ENCODE results near the gene OCA2. TPM values are rescaled to one million over a fixed set of nuclear protein-coding genes. Genes with fewer than 3 reads are reported as not detected.

The OCA2 gene
- total RNA-seq, 1 experiment from 2014 or later, result 0.13 TPM

DNA sequence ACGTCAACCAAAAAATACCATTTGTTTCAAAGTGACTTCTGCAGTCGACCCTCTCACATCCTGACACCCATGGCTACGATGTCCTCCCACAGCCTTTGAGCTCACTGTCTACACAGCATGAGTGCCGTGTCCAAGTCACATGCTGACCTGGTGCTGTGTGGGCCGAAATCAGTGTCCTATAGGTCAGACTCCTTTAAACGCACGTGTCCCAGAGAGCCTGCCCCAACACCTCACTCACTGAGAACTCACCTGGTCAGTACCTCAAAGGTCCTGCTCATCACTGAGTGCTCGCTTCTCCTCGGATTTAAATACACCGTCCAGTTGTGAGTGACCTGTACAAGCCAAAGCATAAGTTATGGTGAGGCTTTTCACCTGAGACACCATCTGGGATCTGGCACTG is 83.3 kb downstream of the OCA2 start:
- no peak for ATAC-seq
- H3K27me3 ChIP-seq (ENCODE audit: control insufficient read depth, insufficient read depth, low read length), result no peaks in the 10 kb centered on the region
- H3K36me3 ChIP-seq (ENCODE audit: control insufficient read depth, insufficient read depth, low read length), result no peaks in the 10 kb centered on the region
- no TSS peak for BruUV-seq (replicated peaks)
- no peak overlapping the region for H3K27ac ChIP-seq (ENCODE audit: low read length)
- DNase-seq (ENCODE audit: low read depth, low spot score), result no peak
- no peaks in the 10 kb centered on the region for H3K4me1 ChIP-seq (ENCODE audit: control insufficient read depth, insufficient read depth, low read length)
- ChIA-PET CTCF (no interaction called here), POLR2A (no interaction called here)
- H3K4me3 ChIP-seq (ENCODE audit: low read depth in 2 of 2, low read length in 2 of 2), result no peak overlapping the region
- H3K9me3 ChIP-seq (ENCODE audit: control insufficient read depth, insufficient read depth, low read depth, low read length), result no peaks in the 10 kb centered on the region
- TF ChIP-seq TCF7L2 (IDR thresholded peaks at IDR 0.05; ENCODE audit: low read depth, low read length) (no peak), POLR2AphosphoS5 (IDR thresholded peaks at IDR 0.05; ENCODE audit: low read depth, low read length) (no peak), CTCF (IDR thresholded peaks at IDR 0.05) (no peak), SIN3A (IDR thresholded peaks at IDR 0.05; ENCODE audit: borderline replicate concordance, insufficient read depth, low read depth, low read length) (no peak)
- TF ChIP-seq, protein P1, sequence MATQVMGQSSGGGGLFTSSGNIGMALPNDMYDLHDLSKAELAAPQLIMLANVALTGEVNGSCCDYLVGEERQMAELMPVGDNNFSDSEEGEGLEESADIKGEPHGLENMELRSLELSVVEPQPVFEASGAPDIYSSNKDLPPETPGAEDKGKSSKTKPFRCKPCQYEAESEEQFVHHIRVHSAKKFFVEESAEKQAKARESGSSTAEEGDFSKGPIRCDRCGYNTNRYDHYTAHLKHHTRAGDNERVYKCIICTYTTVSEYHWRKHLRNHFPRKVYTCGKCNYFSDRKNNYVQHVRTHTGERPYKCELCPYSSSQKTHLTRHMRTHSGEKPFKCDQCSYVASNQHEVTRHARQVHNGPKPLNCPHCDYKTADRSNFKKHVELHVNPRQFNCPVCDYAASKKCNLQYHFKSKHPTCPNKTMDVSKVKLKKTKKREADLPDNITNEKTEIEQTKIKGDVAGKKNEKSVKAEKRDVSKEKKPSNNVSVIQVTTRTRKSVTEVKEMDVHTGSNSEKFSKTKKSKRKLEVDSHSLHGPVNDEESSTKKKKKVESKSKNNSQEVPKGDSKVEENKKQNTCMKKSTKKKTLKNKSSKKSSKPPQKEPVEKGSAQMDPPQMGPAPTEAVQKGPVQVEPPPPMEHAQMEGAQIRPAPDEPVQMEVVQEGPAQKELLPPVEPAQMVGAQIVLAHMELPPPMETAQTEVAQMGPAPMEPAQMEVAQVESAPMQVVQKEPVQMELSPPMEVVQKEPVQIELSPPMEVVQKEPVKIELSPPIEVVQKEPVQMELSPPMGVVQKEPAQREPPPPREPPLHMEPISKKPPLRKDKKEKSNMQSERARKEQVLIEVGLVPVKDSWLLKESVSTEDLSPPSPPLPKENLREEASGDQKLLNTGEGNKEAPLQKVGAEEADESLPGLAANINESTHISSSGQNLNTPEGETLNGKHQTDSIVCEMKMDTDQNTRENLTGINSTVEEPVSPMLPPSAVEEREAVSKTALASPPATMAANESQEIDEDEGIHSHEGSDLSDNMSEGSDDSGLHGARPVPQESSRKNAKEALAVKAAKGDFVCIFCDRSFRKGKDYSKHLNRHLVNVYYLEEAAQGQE (IDR thresholded peaks at IDR 0.05; ENCODE audit: insufficient read depth in 1 of 2, low read depth in 2 of 2, low read length in 1 of 2), result no peak
- in situ Hi-C loops (cut with HindIII; ENCODE audit: low pct_unique_long_range_greater_than_20kb, low sequenced_read_pairs) (no loop called here), intact Hi-C loops (cut with micrococcal nuclease; ENCODE audit: unreplicated experiment) (no loop called here)

GRCh38 chr15:28014623-28015200 is 84.4 kb downstream of the OCA2 start:
- ATAC-seq, result no peak
- TF ChIP-seq, protein P1 (IDR thresholded peaks at IDR 0.05; ENCODE audit: insufficient read depth in 1 of 2, low read depth in 2 of 2, low read length in 1 of 2), result no peak
- TF ChIP-seq POLR2AphosphoS5 (IDR thresholded peaks at IDR 0.05; ENCODE audit: low read depth, low read length), result no peak
- TF ChIP-seq TCF7L2 (IDR thresholded peaks at IDR 0.05; ENCODE audit: low read depth, low read length), result no peak
- TF ChIP-seq CTCF (IDR thresholded peaks at IDR 0.05), result no peak
- TF ChIP-seq SIN3A (IDR thresholded peaks at IDR 0.05; ENCODE audit: borderline replicate concordance, insufficient read depth, low read depth, low read length), result no peak

More at GRCh38 chr15:28014623-28015200, 84.4 kb downstream of the OCA2 start:
- Histone ChIP-seq H3K27ac (ENCODE audit: low read length) (no peak overlapping the region), H3K27me3 (ENCODE audit: control insufficient read depth, insufficient read depth, low read length) (no peaks in the 10 kb centered on the region), H3K36me3 (ENCODE audit: control insufficient read depth, insufficient read depth, low read length) (no peaks in the 10 kb centered on the region), H3K4me3 (ENCODE audit: low read depth in 2 of 2, low read length in 2 of 2) (no peak overlapping the region), H3K4me1 (ENCODE audit: control insufficient read depth, insufficient read depth, low read length) (no peaks in the 10 kb centered on the region), H3K9me3 (ENCODE audit: control insufficient read depth, insufficient read depth, low read depth, low read length) (no peaks in the 10 kb centered on the region)
- no peak for DNase-seq (ENCODE audit: low read depth, low spot score)
- ChIA-PET POLR2A (no interaction called here), CTCF (no interaction called here)
- in situ Hi-C loops (cut with HindIII; ENCODE audit: low pct_unique_long_range_greater_than_20kb, low sequenced_read_pairs) (no loop called here), intact Hi-C loops (cut with micrococcal nuclease; ENCODE audit: unreplicated experiment) (no loop called here)
- no TSS peak for BruUV-seq (replicated peaks)

All from Panc1 (cell line).